IMR-90 (cell line): ENCODE results near the gene ANK2. TPM values are rescaled to one million over a fixed set of nuclear protein-coding genes. Genes with fewer than 3 reads are reported as not detected.

Experiments
- ATAC-seq: fragments of 200-7000 bp; cut with Tn5 transposase; 2 replicates; pipeline ENCODE4 v1.9.1; 2020; ENCODE audit warnings: low read depth, mild to moderate bottlenecking, moderate library complexity
- BruUV-seq: library from RNA; stranded (reverse); fragments of 400-500 nt; replicated peaks from 2 replicates; lab custom pipeline; 2021; lab: Mats Ljungman, UMichigan
- CTCF ChIA-PET: fragments of 300-600 bp; formaldehyde crosslinking; extraction: SDS; loops from one replicate; lab custom pipeline; 2021; ENCODE audit warnings: antibody characterized with exemption; lab: Yijun Ruan, JAX
- POLR2A ChIA-PET: fragments of 300-600 bp; sonication (Branson Sonifier 250); formaldehyde crosslinking; loops from one replicate; lab custom pipeline; 2022; ENCODE audit warnings: antibody characterized with exemption; ENCODE audit not compliant: unreplicated experiment; lab: Charles Lee
- DNase-seq: peaks from one replicate; pipeline ENCODE4 v3.0.0; 2013
- H2AFZ ChIP-seq: replicated peaks from 2 replicates; pipeline ENCODE3; 2013; ENCODE audit warnings: low read length, mild to moderate bottlenecking; ENCODE audit not compliant: poor library complexity
- H2AK5ac ChIP-seq: 2 replicates; pipeline ENCODE4 v1.6.1; 2013; ENCODE audit warnings: low read depth, low read length, inconsistent platforms
- H2AK9ac ChIP-seq: replicated peaks from 2 replicates; pipeline ENCODE3; 2013; ENCODE audit warnings: mild to moderate bottlenecking, low read depth, low read length, moderate library complexity; ENCODE audit not compliant: poor library complexity
- H2BK120ac ChIP-seq: 2 replicates; pipeline ENCODE4 v1.6.1; 2013; ENCODE audit warnings: low read depth, low read length, inconsistent platforms
- H2BK15ac ChIP-seq: 3 replicates; pipeline ENCODE4 v1.6.1; 2013; ENCODE audit warnings: low read depth, low read length, inconsistent platforms
- H2BK20ac ChIP-seq: 2 replicates; pipeline ENCODE4 v1.6.1; 2013; ENCODE audit warnings: low read depth, mild to moderate bottlenecking, inconsistent platforms, low read length, moderate library complexity
- H2BK5ac ChIP-seq: 2 replicates; pipeline ENCODE4 v1.6.1; 2013; ENCODE audit warnings: mild to moderate bottlenecking, low read depth, low read length, inconsistent platforms; ENCODE audit not compliant: poor library complexity, severe bottlenecking
- H3K14ac ChIP-seq: replicated peaks from 2 replicates; pipeline ENCODE4 v1.6.1; 2013; ENCODE audit warnings: low read depth, low read length, inconsistent platforms
- H3K18ac ChIP-seq: 2 replicates; pipeline ENCODE4 v1.6.1; 2013; ENCODE audit warnings: low read depth, low read length, control low read depth
- H3K23ac ChIP-seq: 2 replicates; pipeline ENCODE4 v1.6.1; 2013; ENCODE audit warnings: low read depth, low read length, inconsistent platforms
- H3K27ac ChIP-seq: 2 replicates; pipeline ENCODE4 v1.5.1; 2013; ENCODE audit warnings: mild to moderate bottlenecking, control low read depth, low read length; ENCODE audit not compliant: insufficient read depth
- H3K27me3 ChIP-seq: 2 replicates; pipeline ENCODE4 v1.6.1; 2013; ENCODE audit warnings: low read length; ENCODE audit not compliant: control insufficient read depth, insufficient read depth
- H3K36me3 ChIP-seq: 2 replicates; pipeline ENCODE4 v1.6.1; 2013; ENCODE audit warnings: low read length, mixed read lengths; ENCODE audit not compliant: control insufficient read depth, insufficient read depth
- H3K4ac ChIP-seq: 2 replicates; pipeline ENCODE4 v1.6.1; 2013; ENCODE audit warnings: low read depth, low read length, inconsistent platforms
- H3K4me1 ChIP-seq: 2 replicates; pipeline ENCODE4 v1.6.1; 2013; ENCODE audit warnings: low read length, mixed read lengths; ENCODE audit not compliant: control insufficient read depth, insufficient read depth
- H3K4me2 ChIP-seq: 2 replicates; pipeline ENCODE4 v1.6.1; 2013; ENCODE audit warnings: low read depth, mild to moderate bottlenecking, control low read depth, low read length, moderate library complexity
- H3K4me3 ChIP-seq: 2 replicates; pipeline ENCODE4 v1.5.1; 2013; ENCODE audit warnings: low read depth, mild to moderate bottlenecking, control low read depth, low read length, moderate library complexity; ENCODE audit not compliant: insufficient read depth
- H3K56ac ChIP-seq: 2 replicates; pipeline ENCODE4 v1.6.1; 2013; ENCODE audit warnings: low read length, inconsistent platforms; ENCODE audit not compliant: insufficient read depth; ENCODE audit errors: extremely low read depth
- H3K79me1 ChIP-seq, 2 experiments: 2 replicates each; pipeline ENCODE4 v1.6.1; 2013; ENCODE audit warnings: low read length in 2 of 2, inconsistent platforms in 1 of 2, low read depth in 1 of 2
- H3K9ac ChIP-seq: 2 replicates; pipeline ENCODE4 v1.6.1; 2013; ENCODE audit warnings: low read depth, low read length, control low read depth
- H3K9me1 ChIP-seq: 2 replicates; pipeline ENCODE4 v1.6.1; 2013; ENCODE audit warnings: low read length, inconsistent platforms; ENCODE audit not compliant: insufficient read depth
- H3K9me3 ChIP-seq: 2 replicates; pipeline ENCODE4 v1.6.1; 2013; ENCODE audit warnings: low read length; ENCODE audit not compliant: control insufficient read depth, insufficient read depth
- H4K20me1 ChIP-seq: 2 replicates; pipeline ENCODE4 v1.6.1; 2013; ENCODE audit warnings: low read length, inconsistent platforms; ENCODE audit not compliant: insufficient read depth
- H4K5ac ChIP-seq: 2 replicates; pipeline ENCODE4 v1.6.1; 2013; ENCODE audit warnings: mild to moderate bottlenecking, low read depth, low read length, control low read depth
- H4K8ac ChIP-seq, 2 experiments: 2 replicates each; pipeline ENCODE4 v1.6.1; 2013; ENCODE audit warnings: low read depth in 2 of 2, low read length in 2 of 2, control low read depth in 1 of 2, inconsistent platforms in 1 of 2
- H4K91ac ChIP-seq: 2 replicates; pipeline ENCODE4 v1.6.1; 2013; ENCODE audit warnings: low read depth, low read length, inconsistent platforms; ENCODE audit not compliant: insufficient read depth
- BHLHE40 ChIP-seq: fragments of 150-350 bp; IDR thresholded peaks from 2 replicates; pipeline ENCODE4 v1.6.1; 2016; ENCODE audit warnings: mild to moderate bottlenecking, low read depth, low read length
- CEBPB ChIP-seq: IDR thresholded peaks from 2 replicates; pipeline ENCODE4 v1.6.1; 2012; ENCODE audit warnings: low read depth, low read length, improper control_type of control experiment
- CHD1 ChIP-seq: IDR thresholded peaks from 2 replicates; pipeline ENCODE4 v1.6.1; 2012; ENCODE audit warnings: low read depth, low read length, improper control_type of control experiment
- CTCF ChIP-seq: conservative IDR thresholded peaks from 2 replicates; pipeline ENCODE4 v1.5.1; 2012; ENCODE audit warnings: mild to moderate bottlenecking, low read depth, low read length, improper control_type of control experiment
- FOS ChIP-seq: fragments of 150-350 bp; IDR thresholded peaks from 2 replicates; pipeline ENCODE4 v1.6.1; 2016; ENCODE audit warnings: low read depth, low read length
- MAFK ChIP-seq: IDR thresholded peaks from 2 replicates; pipeline ENCODE4 v1.6.1; 2012; ENCODE audit warnings: low read depth, low read length, improper control_type of control experiment
- MAZ ChIP-seq: IDR thresholded peaks from 2 replicates; pipeline ENCODE4 v1.6.1; 2012; ENCODE audit warnings: low read depth, mild to moderate bottlenecking, low read length, improper control_type of control experiment, moderate library complexity, borderline replicate concordance
- MXI1 ChIP-seq: IDR thresholded peaks from 2 replicates; pipeline ENCODE4 v1.6.1; 2012; ENCODE audit warnings: low read depth, mild to moderate bottlenecking, low read length, moderate library complexity, borderline replicate concordance
- NFE2L2 ChIP-seq: fragments of 150-350 bp; IDR thresholded peaks from 2 replicates; pipeline ENCODE4 v1.6.1; 2016; ENCODE audit warnings: low read depth, mild to moderate bottlenecking, low read length
- POLR2A ChIP-seq: IDR thresholded peaks from 2 replicates; pipeline ENCODE4 v1.6.1; 2012; ENCODE audit warnings: mild to moderate bottlenecking, low read depth, low read length
- RAD21 ChIP-seq: IDR thresholded peaks from 2 replicates; pipeline ENCODE4 v1.6.1; 2012; ENCODE audit warnings: low read length, improper control_type of control experiment
- RCOR1 ChIP-seq: IDR thresholded peaks from 2 replicates; pipeline ENCODE4 v1.6.1; 2012; ENCODE audit warnings: mild to moderate bottlenecking, low read length, improper control_type of control experiment; ENCODE audit not compliant: insufficient replicate concordance
- RFX5 ChIP-seq: IDR thresholded peaks from 2 replicates; pipeline ENCODE4 v1.8.0; 2012; ENCODE audit warnings: low read depth, mild to moderate bottlenecking, low read length, moderate library complexity
- SMC3 ChIP-seq: fragments of 150-350 bp; IDR thresholded peaks from 2 replicates; pipeline ENCODE4 v1.6.1; 2016; ENCODE audit warnings: low read depth, mild to moderate bottlenecking, antibody characterized with exemption, low read length, moderate library complexity
- USF2 ChIP-seq: fragments of 150-350 bp; IDR thresholded peaks from 2 replicates; pipeline ENCODE4 v1.6.1; 2017; ENCODE audit warnings: mild to moderate bottlenecking, antibody characterized with exemption, low read length, low read depth
- dilution Hi-C: fragments of 300-500 bp; cut with HindIII; formaldehyde crosslinking; loops from one replicate; pipeline ENCODE4 v1.14.3; 2018; ENCODE audit warnings: low sequenced_read_pairs; ENCODE audit not compliant: unreplicated experiment
- in situ Hi-C: fragments of 300-500 bp; cut with MboI; formaldehyde crosslinking; loops from 3 replicates; pipeline ENCODE4 v1.14.3; 2019; ENCODE audit warnings: low sequenced_read_pairs, inconsistent platforms, mixed read lengths
- intact Hi-C: fragments of 100-400 bp; cut with micrococcal nuclease; formaldehyde crosslinking; loops from 2 replicates; pipeline ENCODE4 v1.10.0; 2022
- polyA plus RNA-seq, 3 experiments: library from polyadenylated mRNA; depleted of rRNA; stranded (reverse); fragments of >200 nt; gene quantifications; 2 replicates each; pipeline ENCODE4 v1.2.3, GENCODE V29; 2012; ENCODE audit warnings: low replicate concordance in 1 of 3
- total RNA-seq: library from RNA; depleted of rRNA; stranded (reverse); fragments of >200 nt; gene quantifications from 2 replicates; pipeline ENCODE4 v1.2.3, GENCODE V29; 2012
- TF ChIP-seq, protein P1 (sequence below): fragments of 150-350 bp; IDR thresholded peaks from 2 replicates; pipeline ENCODE4 v1.6.1; 2016; ENCODE audit warnings: low read depth, mild to moderate bottlenecking, low read length, moderate library complexity, borderline replicate concordance

The ANK2 gene
- total and polyA plus RNA-seq, 2 of the 4 experiments (the other 2 are of a cell fraction), result 0.82 to 6.6 TPM

DNA sequence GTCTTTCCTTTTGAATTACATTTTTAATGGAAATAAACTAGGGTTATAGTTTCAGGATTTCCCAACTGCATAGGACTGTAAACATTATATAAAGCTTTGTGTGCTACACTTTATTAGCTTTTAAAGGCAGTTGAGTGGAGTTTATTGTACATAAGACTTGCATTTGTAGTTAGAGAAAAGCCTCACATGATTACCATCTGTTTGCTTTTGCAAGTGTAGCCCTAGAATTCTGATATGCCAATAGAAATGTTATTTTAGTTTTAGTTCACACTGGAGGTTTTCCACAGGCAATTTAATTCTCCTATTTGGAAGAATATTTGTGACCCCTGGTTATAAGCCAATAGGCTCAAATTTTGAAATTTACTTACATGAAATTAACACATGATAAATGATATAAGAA, 41.3 kb upstream of the ANK2 start:
- Histone ChIP-seq H3K79me1 (no peaks in the 10 kb centered on the region), H2BK20ac (no peak overlapping the region), H2AFZ (no peak overlapping the region), H3K27ac (no peak overlapping the region), H3K4ac (no peak overlapping the region), H3K4me3 (no peak overlapping the region), H4K8ac (no peak overlapping the region), H3K23ac (no peak overlapping the region), H3K9ac (no peak overlapping the region), H4K20me1 (no peaks in the 10 kb centered on the region), H2BK15ac (no peak overlapping the region), H4K91ac (no peak overlapping the region), H3K4me2 (no peak overlapping the region), H2AK9ac (no peak overlapping the region), H3K9me3 (no peaks in the 10 kb centered on the region), H4K5ac (no peak overlapping the region), H2BK120ac (no peak overlapping the region), H3K4me1 (no peaks in the 10 kb centered on the region), H3K56ac (no peak overlapping the region), H3K27me3 (no peaks in the 10 kb centered on the region), H3K14ac (no peak overlapping the region), H3K9me1 (no peaks in the 10 kb centered on the region), H3K36me3 (no peaks in the 10 kb centered on the region), H3K18ac (no peak overlapping the region), H2BK5ac (no peak overlapping the region), H2AK5ac (no peak overlapping the region)
- TF ChIP-seq CHD1 (no peak), SMC3 (no peak), MAFK (no peak), RFX5 (no peak), NFE2L2 (no peak), RCOR1 (no peak), FOS (no peak), USF2 (no peak), POLR2A (no peak), CTCF (no peak), BHLHE40 (no peak), MAZ (no peak), CEBPB (no peak), RAD21 (no peak), MXI1 (no peak)
- TF ChIP-seq, protein P1, sequence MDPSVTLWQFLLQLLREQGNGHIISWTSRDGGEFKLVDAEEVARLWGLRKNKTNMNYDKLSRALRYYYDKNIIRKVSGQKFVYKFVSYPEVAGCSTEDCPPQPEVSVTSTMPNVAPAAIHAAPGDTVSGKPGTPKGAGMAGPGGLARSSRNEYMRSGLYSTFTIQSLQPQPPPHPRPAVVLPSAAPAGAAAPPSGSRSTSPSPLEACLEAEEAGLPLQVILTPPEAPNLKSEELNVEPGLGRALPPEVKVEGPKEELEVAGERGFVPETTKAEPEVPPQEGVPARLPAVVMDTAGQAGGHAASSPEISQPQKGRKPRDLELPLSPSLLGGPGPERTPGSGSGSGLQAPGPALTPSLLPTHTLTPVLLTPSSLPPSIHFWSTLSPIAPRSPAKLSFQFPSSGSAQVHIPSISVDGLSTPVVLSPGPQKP, result no peak
- ATAC-seq, result no peak
- in situ Hi-C loops (no loop called here), dilution Hi-C loops (no loop called here), intact Hi-C loops (no loop called here)
- no peak for DNase-seq
- BruUV-seq, result no TSS peak
- CTCF ChIA-PET, result no interaction called here
- POLR2A ChIA-PET, result no interaction called here
